Measurements from ENCODE around the gene HS2ST1.

HS2ST1 gene

DNA sequence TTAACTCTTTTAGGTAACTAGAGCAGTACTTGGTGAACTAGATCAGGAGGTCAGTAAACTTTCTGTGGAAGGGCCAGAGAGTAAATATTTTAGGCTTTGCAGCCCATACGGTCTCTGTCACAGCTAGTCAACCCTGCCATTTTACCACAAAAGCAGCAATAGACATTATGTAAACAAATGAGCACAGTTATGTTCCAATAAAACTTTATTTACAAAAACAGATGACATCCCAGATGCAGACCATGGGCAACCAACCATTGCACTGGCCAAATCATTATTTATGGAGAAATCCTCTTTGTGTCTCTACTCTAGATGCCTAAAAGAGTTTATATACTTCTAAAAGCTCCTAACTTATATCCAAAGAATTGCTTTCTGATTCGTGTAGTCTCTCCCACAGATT, 192.4 kb downstream of the HS2ST1 start:
- DNase-seq (ENCODE audit: low read depth in 4 of 4, low spot score in 1 of 4): no peak

DNA sequence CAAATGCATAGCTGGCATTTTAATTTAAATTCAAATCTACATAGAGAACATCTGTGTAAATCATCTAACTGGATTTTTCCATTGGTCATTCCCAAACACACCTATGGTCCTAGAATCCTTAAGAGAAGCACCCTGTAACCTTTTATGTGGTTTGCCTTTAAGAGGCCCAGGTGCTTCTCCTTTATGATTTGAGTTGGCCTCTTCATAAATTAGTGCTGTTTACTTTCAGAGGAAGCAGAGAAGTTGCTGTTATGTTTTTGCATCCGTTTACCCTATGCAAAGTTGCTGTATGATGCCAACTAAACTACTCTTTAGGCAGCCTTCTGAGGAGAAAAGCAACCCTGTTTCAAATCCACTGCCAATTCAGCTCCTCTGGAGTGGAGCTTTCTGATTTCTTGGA, 193.8 kb downstream of the HS2ST1 start:
- DNase-seq (ENCODE audit: low read depth in 4 of 4, low spot score in 1 of 4): no peak

DNA sequence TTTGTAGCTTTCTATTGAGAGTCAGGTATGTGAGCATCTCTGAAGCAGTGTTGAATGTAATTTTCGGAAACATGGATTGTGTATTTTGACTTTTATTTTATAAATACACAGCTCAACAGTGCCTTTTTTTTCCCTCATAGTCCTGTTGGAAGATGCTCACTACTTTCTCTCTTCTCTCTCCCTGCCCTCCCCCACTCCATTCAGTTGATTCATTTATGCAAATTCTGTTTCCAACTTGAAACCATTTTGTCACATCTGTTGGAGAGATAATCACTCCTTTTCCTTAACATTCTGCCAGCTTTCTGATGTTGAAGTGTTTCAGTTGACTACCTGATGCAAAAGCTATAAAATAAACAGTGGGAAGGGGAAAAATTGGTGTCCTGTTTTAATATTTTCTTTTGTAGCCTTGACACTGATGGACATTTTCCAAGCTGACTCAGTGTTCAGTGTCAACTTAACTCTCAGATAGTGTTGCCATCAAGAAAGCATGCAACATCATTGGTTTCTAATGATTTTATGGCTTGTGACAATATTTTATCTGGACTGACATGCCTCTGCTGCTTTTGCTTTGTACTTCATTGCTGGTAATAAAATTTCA, 194.5 kb downstream of the HS2ST1 start:
- no peak for DNase-seq (ENCODE audit: low read depth in 4 of 4, low spot score in 1 of 4)

GRCh38 chr1:87111659-87112371, 197.4 kb downstream of the HS2ST1 start:
- no peak for DNase-seq (ENCODE audit: low read depth in 4 of 4, low spot score in 1 of 4)

DNA sequence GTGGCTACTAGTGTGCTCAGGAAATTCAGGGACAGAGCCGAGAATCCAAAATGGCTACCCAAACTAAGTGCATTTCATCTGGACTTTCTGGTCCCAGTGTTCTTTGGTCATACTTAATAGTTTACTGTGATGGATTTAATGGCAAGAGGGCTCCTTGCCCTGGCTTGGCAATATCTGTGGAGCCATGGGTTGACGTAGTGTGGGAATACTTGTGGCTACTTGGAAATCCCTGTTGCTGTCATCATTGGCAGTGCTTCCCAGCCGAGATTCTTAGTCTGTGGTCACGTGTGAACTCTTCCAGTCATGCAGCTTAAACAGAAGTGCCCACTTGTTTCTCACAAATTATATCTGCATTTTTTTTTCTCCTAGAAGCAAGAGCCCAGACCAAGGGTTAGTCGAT, 198.9 kb downstream of the HS2ST1 start:
- DNase-seq (ENCODE audit: low read depth in 4 of 4, low spot score in 1 of 4): no peak

DNA sequence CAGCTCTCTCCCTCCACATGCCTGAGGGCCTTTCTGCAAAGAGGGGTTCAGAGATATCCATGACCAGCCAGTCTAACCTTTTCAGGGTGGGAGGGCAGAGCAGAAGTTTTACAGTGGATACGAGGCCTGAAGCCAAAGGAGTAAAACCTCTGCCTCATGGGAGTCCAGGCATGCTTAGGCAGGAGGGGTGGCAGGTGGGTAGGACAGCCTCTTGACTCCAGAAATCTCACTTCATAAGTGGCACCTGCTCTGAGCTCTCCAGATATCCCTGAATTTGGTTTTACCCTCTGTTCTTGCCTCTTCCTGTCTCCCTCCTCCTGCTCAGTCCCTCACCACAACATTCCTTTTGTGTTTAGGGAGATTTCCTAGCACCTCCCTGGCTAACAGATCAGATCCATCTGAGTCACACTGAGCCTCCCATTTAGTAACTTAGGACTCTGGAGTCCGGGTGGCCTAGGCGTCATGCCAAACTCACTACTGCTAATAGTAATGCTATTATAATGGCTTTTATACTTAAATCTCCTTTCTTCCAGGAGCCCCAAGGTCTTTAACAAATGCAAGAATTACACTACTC, 201.0 kb downstream of the HS2ST1 start:
- no peak for DNase-seq (ENCODE audit: low read depth in 4 of 4, low spot score in 1 of 4)

DNA sequence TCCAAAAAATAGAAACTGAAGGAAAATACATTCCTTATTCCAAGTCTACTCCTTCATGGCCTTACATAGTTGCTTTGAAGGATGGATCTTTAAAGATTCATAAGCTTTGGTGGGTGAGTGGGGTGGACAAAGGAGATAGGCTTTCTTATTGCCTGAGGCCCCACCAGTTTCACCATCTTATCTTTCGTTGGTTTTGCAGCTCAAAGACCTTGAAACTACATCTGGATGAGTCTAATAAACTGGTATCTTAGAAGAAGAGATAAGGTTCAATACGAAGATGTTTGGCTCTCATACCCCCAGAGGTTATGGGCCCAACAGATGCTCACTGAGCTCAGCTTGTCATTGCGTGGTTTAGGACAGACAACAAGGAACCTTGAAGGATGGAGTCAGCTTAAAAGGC, 201.5 kb downstream of the HS2ST1 start:
- no peak for DNase-seq (ENCODE audit: low read depth in 4 of 4, low spot score in 1 of 4)

- DNase-seq (ENCODE audit: low read depth in 4 of 4, low spot score in 1 of 4): no peak
Observed at GRCh38 chr1:87117761-87118368, 203.4 kb downstream of the HS2ST1 start.

- DNase-seq (ENCODE audit: low read depth in 4 of 4, low spot score in 1 of 4): no peak
Observed at GRCh38 chr1:87119541-87120140, 205.2 kb downstream of the HS2ST1 start.

DNA sequence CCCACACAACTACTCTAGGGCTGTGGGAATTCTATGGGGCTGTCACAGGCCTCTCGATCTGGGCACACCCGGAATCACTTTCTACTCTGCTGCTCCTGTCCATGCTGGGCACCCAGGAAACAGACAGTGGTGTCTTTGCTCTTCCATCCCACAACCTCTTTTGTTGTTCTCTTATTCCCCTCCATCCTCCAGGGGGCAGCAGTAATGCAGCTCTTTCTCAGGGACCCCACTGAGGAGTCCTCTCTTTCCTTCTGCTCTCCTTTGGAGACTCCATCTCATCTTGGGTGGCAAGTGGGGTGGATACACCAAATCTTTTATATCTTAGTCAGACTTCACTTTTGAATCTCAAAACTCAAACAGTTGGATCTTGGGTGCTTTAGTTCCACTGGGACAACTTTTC, 206.3 kb downstream of the HS2ST1 start:
- DNase-seq (ENCODE audit: low read depth in 4 of 4, low spot score in 1 of 4): no peak

- DNase-seq (ENCODE audit: low read depth in 4 of 4, low spot score in 1 of 4): no peak
Observed at GRCh38 chr1:87121711-87122163, 207.3 kb downstream of the HS2ST1 start.

DNA sequence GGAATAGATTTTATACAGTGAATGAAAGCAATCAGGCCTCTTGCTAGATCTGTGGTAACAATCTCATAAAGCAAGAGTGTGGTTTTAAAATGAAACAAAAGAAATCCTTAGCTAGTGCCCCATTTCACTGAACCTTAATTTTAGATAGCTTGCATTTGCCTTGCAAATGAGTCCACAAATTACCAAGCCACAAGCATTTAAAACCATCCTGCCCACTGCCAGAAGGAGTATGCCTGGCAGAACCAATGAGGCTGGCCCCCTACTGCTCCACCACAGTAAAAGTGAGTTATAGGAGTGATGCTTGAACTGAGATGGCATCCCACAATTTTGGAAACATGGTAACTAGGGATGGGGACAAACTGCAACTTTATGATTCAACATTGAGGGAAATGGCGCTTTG, 207.8 kb downstream of the HS2ST1 start:
- no peak for DNase-seq (ENCODE audit: low read depth in 4 of 4, low spot score in 1 of 4)

- no peak for DNase-seq (ENCODE audit: low read depth in 4 of 4, low spot score in 1 of 4)
Observed at GRCh38 chr1:87123610-87124009, 209.2 kb downstream of the HS2ST1 start.

DNA sequence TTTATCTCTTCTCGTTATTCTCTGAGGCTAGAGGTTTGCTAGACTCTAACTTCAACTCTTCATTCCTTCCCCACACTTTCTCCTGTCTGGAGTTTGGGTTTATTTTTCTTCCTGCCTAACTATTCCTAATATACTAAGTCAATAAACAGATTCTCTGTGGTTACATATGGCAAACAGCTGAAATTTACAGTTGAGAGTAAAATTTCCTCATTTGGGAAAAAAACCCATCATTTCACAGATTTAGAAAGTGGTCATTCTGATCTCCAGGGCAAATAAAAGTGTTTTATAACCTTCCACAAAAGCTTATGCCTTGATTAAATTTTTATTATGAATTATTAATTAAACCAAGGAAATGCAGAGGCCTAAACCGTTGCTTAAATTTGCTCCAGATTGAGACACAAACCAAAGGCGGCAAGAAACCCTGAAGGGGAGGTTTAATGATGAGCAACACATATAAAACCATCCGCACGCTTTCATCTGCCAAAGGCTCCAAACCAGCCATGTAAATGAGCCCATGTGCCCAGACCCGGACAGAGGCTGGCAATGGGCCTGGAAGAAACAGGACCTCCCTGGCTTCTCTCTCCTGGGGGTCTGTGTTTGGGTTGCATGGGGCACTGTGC, 212.6 kb downstream of the HS2ST1 start:
- DNase-seq (ENCODE audit: low read depth in 4 of 4, low spot score in 1 of 4): no peak

DNA sequence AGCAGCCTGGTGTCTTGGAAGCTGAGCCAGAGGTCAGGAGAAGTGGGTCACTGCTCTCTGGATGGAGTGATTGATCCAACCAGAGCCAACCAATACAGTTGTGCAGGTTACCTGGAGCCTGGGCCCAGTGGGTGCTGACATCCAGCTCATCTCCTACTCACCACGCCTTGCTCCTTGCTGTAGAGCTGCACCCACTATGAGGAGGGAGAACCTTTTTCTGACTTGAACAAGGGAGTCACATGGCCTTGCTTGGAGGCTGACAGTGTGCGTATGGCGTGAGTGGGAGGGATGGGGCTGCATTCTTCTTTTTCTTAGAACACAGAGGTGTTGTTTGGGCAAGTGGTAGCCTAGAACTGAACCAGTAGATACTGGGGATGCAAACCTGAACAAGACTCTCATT, 213.1 kb downstream of the HS2ST1 start:
- no peak for DNase-seq (ENCODE audit: low read depth in 4 of 4, low spot score in 1 of 4)

DNA sequence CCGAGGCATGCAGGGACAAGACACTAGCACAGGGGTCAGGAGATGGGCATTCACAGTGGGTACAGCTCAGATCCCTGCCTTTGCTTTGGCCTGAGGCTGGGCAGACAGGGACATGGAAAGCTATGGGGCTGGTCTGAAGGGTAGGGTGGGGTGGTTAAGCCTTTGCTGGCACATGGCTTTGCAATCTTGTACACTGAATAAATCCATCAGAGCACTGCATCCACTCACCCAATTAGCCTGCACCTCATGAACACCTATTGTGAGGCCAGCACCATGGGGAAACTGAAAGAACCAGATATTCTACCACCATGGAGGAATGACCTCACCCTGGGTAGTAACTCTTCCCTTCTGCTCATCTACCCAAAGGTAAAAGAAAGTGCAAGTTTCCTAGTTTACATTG, 214.6 kb downstream of the HS2ST1 start:
- no peak for DNase-seq (ENCODE audit: low read depth in 4 of 4, low spot score in 1 of 4)

DNA sequence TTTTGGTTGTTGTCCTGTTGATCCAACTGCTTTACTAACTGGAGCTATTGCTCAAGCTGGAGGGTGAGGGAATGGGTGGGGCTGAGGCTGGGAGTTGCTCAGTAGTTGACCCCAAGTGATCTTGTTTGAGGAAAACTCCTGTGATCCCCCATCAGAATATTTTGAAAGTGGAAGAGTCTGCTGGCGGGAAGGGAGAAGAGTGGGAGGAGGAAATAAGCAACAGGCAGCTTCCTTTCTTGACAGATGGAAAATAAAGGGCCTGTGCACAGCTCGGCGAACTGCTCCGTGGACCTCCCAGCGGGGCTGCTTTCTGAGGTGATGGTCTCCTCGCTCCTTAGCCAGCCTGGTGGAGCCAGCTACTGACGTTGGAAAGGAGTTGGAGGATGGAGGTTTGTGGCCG, 215.2 kb downstream of the HS2ST1 start:
- no peak for DNase-seq (ENCODE audit: low read depth in 4 of 4, low spot score in 1 of 4)

DNA sequence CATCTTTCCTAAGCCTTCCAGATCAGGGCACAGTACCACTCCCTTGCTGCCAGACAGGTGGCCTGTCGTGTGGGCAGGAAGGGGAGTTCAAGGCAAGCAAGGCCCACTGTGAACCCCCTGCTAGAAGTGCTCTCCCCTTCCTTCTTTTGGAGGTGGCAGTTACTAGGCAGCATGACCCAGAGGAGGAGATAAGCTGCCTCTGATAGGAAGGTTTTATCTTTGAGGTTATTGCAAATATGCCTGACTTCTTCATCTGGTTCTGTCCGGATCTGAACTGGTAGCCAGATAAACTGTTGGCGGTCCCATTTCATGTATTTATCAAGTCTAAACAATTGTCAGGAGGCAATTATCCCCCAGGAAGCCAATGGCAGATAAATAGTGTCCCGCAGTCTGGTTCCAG, 216.0 kb downstream of the HS2ST1 start:
- DNase-seq (ENCODE audit: low read depth in 4 of 4, low spot score in 1 of 4): no peak

GRCh38 chr1:87131809-87132283, 217.4 kb downstream of the HS2ST1 start:
- DNase-seq (ENCODE audit: low read depth in 4 of 4, low spot score in 1 of 4): peak; percentile 59 to 80 (median 68)

DNA sequence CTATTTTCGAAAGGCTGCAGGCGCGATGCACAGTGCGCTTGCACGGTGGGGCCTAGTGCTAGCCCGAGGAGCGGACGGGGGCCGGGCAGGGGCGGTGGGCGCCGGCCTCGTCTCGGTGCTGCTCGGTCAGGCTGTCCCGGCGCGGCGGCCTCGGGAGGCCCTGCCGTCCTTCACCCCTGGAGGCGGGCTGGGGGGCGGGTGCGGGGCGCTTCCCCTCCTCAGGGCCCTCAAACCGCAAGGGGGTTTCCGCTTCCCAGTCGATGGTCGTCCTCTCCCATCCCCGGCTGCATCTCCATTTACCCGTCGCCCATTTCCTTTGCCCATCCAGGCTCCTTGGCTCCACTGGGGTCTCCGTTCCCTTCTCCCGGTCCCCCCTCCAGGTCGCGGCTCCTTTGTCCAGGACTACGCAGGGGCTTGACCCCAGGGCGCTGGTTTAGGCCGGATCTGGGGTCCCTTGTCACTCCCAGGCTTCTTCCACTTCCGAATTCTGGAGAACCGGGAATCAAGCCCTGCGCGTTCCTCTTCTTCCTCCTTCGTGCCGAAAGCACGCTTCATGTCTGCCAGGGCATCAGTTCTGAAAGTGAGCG, 217.9 kb downstream of the HS2ST1 start:
- no peak for DNase-seq (ENCODE audit: low read depth in 4 of 4, low spot score in 1 of 4)

- DNase-seq (ENCODE audit: low read depth in 4 of 4, low spot score in 1 of 4): no peak
Observed at GRCh38 chr1:87134061-87134460, 219.6 kb downstream of the HS2ST1 start.

Measured in stimulated activated CD4-positive, alpha-beta T cell treated with anti-CD3 and anti-CD28 coated beads, Interleukin-1b, Interleukin-23, amount 100 ng/mL, for 24 hours (primary cell).